Esophagus (tissue), 2 donors: ENCODE measurements around the gene DLGAP4. TPM values are rescaled to one million over a fixed set of nuclear protein-coding genes. Genes with fewer than 3 reads are reported as not detected.

Experiments
- H3K27ac ChIP-seq, 2 donors: one replicate each; pipeline ENCODE4 v1.5.1; 2013; ENCODE audit warnings: low read depth in 2 of 2, mild to moderate bottlenecking in 2 of 2, inconsistent platforms in 1 of 2, low read length in 1 of 2, moderate library complexity in 1 of 2
- H3K27me3 ChIP-seq, 2 donors: one replicate each; pipeline ENCODE4 v1.6.1; 2013; ENCODE audit warnings: low read length in 2 of 2, control low read depth in 1 of 2, mild to moderate bottlenecking in 1 of 2; ENCODE audit not compliant: insufficient read depth in 2 of 2, control insufficient read depth in 1 of 2
- H3K36me3 ChIP-seq, 2 donors: one replicate each; pipeline ENCODE4 v1.6.1; 2013; ENCODE audit warnings: low read length in 1 of 2; ENCODE audit not compliant: control insufficient read depth in 2 of 2, insufficient read depth in 2 of 2
- H3K4me1 ChIP-seq, 2 donors: one replicate each; pipeline ENCODE4 v1.6.1; 2013; ENCODE audit warnings: low read length in 1 of 2; ENCODE audit not compliant: control insufficient read depth in 2 of 2, insufficient read depth in 2 of 2
- H3K4me3 ChIP-seq, 2 donors: one replicate each; pipeline ENCODE4 v1.5.1; 2013; ENCODE audit warnings: low read length in 2 of 2, mild to moderate bottlenecking in 2 of 2, low read depth in 1 of 2, moderate library complexity in 1 of 2
- H3K9me3 ChIP-seq, 2 donors: one replicate each; pipeline ENCODE4 v1.6.1; 2013; ENCODE audit warnings: mild to moderate bottlenecking in 2 of 2, low read depth in 1 of 2, low read length in 1 of 2, moderate library complexity in 1 of 2; ENCODE audit not compliant: control insufficient read depth in 2 of 2, insufficient read depth in 1 of 2
- WGBS, 2 donors: extraction: QIAGEN DNeasy Blood & Tissue Kit; methylation state at CpG; one replicate each; pipeline ENCODE4 v1.1.7; 2013; 5-methylcytosine and 5-hydroxymethylcytosine counted together
- polyA plus RNA-seq, 2 donors: library from polyadenylated mRNA; stranded (reverse); fragments of 200-250 nt; gene quantifications; one replicate each; pipeline ENCODE4 v1.2.3, GENCODE V29; 2013
- donor health status: healthy with polysubstance abuse.
- donor health status: Bipolar disorder and iron deficiency.

DLGAP4 gene
- polyA plus RNA-seq, 2 donors = 15.8 to 24.3 TPM

GRCh38 chr20:36314734-36315544, 8.8 kb downstream of the DLGAP4 start:
- Histone ChIP-seq H3K27me3 (no peaks in the 10 kb centered on the region), H3K4me3 (no peak overlapping the region)

DNA sequence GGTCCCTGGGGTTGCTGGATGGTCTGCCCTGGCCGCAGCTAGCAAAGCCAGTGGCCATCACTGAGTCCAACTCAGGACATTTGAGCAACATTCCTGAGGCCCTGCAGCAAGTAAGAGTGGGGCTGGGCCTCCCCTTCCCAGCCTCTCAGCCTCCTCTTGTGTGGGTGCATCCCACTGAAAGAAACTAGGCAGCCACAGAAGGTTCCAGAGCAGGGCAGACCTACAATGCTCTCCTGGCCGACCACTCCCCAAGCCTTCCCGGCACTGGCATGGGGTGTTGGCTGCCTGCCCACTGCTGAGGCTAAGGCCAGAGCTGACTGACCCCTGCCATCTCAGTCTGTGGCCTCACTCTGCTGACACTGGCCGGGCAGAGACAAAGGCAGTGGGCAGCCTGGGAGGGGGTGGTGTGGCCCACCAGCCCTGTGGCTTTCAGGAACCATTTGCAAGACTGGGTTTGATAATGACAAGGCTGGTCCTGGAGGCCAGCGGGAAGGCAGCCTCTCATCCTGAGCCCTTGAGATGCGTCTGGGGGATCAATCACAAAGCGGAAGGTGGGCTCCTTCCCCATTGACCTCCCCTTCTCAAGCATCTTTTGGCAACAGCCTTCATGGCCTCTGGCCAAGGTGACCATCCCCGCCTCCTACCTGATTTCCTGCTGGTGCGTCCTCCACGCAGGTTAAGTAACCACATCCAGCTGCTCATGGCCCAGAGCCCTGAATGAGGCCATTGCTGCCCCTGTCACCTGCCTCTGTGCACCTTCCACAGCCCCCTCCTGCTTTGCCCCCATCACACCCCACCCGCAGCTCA, 9.6 kb downstream of the DLGAP4 start:
- Histone ChIP-seq H3K9me3 (no peaks in the 10 kb centered on the region), H3K4me1 (no peaks in the 10 kb centered on the region), H3K36me3 (no peaks in the 10 kb centered on the region), H3K27ac (no peak overlapping the region), H3K27me3 (no peaks in the 10 kb centered on the region), H3K4me3 (no peak overlapping the region)
- 58 to 59% methylated on average over 11 of the region's 11 CpGs for WGBS, 2 donors

More at GRCh38 chr20:36314734-36315544, 8.8 kb downstream of the DLGAP4 start:
- 52% methylated on average over 11 of the region's 12 CpGs for WGBS, 2 donors
- Histone ChIP-seq H3K27ac (no peak overlapping the region), H3K9me3 (no peaks in the 10 kb centered on the region), H3K36me3 (no peaks in the 10 kb centered on the region), H3K4me1 (no peaks in the 10 kb centered on the region)

DNA sequence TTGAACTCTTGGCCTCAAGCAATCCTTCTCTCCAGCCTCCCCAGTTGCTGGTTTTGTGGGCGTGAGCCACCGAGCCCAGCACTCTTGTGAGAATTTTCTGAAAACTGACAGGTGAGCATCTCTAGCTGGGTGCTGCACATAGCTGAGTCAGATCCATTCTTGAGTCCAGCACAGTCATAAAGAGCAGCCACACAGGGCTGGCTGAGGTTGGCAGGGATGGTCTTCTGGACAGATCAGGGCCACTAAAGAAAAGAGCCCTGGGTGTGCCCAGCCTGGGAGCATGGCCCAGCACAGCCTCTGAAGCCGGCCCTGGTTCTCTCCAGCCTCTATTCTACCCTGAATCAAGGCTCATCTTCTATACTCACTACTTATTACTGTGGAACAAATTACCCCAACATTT, 11.5 kb downstream of the DLGAP4 start:
- WGBS, 2 donors = 79 to 93% methylated on average over 3 of the region's 3 CpGs
- no peaks in the 10 kb centered on the region for H3K36me3 ChIP-seq
- H3K27me3 ChIP-seq = no peaks in the 10 kb centered on the region
- no peak overlapping the region for H3K4me3 ChIP-seq
- no peaks in the 10 kb centered on the region for H3K9me3 ChIP-seq
- H3K4me1 ChIP-seq = no peaks in the 10 kb centered on the region
- no peak overlapping the region for H3K27ac ChIP-seq

DNA sequence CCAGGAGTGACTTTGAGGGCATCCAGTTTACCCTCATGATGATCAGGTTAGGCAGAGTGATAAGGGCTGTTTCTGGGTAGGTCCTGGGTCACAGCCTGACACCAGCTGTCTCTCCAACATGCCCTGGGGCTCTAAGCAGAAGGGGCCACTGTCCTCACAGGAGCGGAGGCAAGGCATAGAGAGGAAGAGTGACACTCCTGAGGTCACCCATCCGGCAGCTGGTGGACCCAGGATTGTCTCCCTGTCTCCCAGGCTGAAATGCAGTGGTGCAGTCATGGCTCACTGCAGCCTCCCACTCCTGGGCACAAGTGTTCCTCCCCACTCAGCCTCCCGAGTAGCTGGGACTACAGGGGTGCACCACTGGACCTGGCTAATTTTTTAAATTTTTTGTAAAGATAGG, 12.0 kb downstream of the DLGAP4 start:
- Histone ChIP-seq H3K4me1 (no peaks in the 10 kb centered on the region), H3K36me3 (no peaks in the 10 kb centered on the region), H3K27ac (no peak overlapping the region), H3K9me3 (no peaks in the 10 kb centered on the region), H3K27me3 (no peaks in the 10 kb centered on the region), H3K4me3 (no peak overlapping the region)
- WGBS, 2 donors = 67 to 71% methylated on average over 3 of the region's 3 CpGs

DNA sequence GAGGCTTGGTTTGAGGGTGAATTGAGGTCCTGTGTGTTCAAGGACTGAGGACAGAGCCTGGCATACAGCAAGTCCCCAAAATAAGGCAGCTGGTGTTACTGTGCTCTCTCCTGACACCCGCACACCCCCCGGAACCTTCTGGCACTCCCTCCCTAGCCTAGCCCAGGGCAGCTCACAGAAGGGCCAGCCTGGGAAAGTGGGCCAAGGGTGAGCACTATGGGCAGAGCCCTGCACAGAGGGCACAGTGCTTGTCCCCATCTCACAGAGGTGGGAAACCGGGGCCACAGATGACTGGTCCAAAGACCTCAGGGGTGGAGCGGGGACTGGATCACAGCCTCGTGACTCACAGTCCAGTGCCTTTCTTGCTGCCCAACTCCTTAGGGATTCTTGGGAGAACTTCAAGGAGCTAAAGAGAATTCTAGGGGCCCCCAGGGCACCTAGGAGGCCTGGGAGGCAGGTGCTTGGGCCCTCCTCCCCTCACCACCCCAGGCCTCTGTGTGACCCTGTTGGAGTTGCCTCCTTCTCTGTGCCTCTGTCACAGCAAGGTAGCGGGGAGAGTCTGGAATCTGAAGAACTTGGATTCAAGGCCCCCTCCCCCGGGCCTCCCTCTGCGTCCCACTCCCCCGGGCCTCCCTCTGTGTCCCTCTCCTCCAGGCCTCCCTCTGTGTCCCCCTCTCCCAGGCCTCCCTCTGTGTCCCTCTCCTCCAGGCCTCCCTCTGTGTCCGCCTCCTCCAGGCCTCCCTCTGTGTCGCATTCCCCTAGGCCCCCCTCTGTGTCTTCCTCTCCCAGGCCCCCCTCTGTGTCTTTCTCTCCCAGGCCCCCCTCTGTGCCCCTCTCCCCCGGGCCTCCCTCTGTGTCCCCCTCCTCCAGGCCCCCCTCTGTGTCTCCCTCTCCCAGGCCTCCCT, 13.5 kb downstream of the DLGAP4 start:
- no peak overlapping the region for H3K4me3 ChIP-seq
- H3K27me3 ChIP-seq = no peaks in the 10 kb centered on the region
- WGBS, 2 donors = 67 to 69% methylated on average over 12 of the region's 12 CpGs
- no peaks in the 10 kb centered on the region for H3K36me3 ChIP-seq
- H3K9me3 ChIP-seq = no peaks in the 10 kb centered on the region
- no peaks in the 10 kb centered on the region for H3K4me1 ChIP-seq
- no peak overlapping the region for H3K27ac ChIP-seq

DNA sequence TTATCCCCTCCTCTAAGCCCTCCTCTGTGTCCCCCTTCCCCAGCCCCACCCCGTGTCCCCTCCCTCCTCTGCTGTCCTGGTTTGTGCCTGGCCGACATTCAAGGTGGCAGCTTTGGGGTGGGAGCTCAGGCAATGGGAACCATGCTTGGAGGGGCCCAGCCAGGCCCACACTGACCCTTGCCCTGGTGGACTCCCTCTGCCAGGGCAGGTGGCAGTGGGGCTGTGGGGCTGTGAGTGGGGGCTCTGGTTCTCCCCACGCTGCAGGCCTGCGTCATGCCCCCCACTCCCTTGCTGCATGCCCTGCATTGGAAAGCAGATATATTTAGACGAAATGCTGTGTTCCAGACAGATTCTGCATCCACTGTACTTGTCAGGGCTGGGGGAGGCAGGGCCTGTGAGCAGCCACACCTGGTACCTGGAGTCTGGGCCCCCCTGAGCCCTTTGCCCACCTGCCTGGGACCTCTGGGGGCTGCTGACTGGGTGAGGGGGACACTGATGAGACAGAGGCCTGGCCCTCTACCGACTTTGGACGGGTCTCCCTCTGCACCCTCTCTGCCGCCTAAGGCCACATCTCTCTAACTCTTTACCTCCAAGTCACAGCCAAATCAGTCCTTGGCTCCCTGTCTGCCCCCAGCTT, 14.2 kb downstream of the DLGAP4 start:
- H3K4me3 ChIP-seq = no peak overlapping the region
- H3K27me3 ChIP-seq = no peaks in the 10 kb centered on the region
- no peak overlapping the region for H3K27ac ChIP-seq
- no peaks in the 10 kb centered on the region for H3K36me3 ChIP-seq
- 62 to 69% methylated on average over 8 of the region's 8 CpGs for WGBS, 2 donors
- no peaks in the 10 kb centered on the region for H3K4me1 ChIP-seq
- no peaks in the 10 kb centered on the region for H3K9me3 ChIP-seq

- no peaks in the 10 kb centered on the region for H3K4me1 ChIP-seq
- H3K4me3 ChIP-seq = no peak overlapping the region
- no peaks in the 10 kb centered on the region for H3K27me3 ChIP-seq
- no peaks in the 10 kb centered on the region for H3K9me3 ChIP-seq
- no peak overlapping the region for H3K27ac ChIP-seq
- WGBS, 2 donors = 81 to 85% methylated on average over 24 of the region's 24 CpGs
- no peaks in the 10 kb centered on the region for H3K36me3 ChIP-seq
Observed at GRCh38 chr20:36320898-36321695, 15.0 kb downstream of the DLGAP4 start.

DNA sequence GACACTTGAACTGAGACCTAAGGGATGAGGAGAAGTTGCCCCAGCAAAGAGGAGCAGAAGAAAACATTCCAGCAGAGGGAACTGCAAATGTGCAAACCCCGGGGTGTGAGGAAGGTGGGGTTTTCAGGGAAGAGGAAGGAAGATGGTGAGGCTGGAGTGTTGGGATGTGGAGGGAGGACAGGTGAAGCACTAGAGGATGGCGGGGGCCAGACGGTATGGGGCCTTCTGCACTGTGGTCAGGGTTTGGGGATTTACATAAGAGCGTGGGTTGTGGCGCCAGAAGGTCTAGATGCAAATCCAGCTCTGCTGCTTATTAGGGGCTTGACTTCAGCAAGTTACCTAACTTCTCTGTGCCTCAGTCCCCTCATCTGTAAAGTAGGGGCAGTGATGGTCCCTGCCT, 16.0 kb downstream of the DLGAP4 start:
- Histone ChIP-seq H3K4me3 (no peak overlapping the region), H3K27me3 (no peaks in the 10 kb centered on the region), H3K27ac (no peak overlapping the region), H3K9me3 (no peaks in the 10 kb centered on the region), H3K4me1 (no peaks in the 10 kb centered on the region), H3K36me3 (no peaks in the 10 kb centered on the region)
- 70 to 72% methylated on average over 5 of the region's 5 CpGs for WGBS, 2 donors
